ENCODE results near the gene CDC25B. TPM values are rescaled to one million over a fixed set of nuclear protein-coding genes. Genes with fewer than 3 reads are reported as not detected.
A peak's percentile ranks its signal among the peaks of the same experiment; 100 is the strongest.

The CDC25B gene
- total RNA-seq, 5 donors from 2014 or later (not counting 1 experiment from before 2014, with no cell fraction given) = 216 to 409 (median 401) TPM

DNA sequence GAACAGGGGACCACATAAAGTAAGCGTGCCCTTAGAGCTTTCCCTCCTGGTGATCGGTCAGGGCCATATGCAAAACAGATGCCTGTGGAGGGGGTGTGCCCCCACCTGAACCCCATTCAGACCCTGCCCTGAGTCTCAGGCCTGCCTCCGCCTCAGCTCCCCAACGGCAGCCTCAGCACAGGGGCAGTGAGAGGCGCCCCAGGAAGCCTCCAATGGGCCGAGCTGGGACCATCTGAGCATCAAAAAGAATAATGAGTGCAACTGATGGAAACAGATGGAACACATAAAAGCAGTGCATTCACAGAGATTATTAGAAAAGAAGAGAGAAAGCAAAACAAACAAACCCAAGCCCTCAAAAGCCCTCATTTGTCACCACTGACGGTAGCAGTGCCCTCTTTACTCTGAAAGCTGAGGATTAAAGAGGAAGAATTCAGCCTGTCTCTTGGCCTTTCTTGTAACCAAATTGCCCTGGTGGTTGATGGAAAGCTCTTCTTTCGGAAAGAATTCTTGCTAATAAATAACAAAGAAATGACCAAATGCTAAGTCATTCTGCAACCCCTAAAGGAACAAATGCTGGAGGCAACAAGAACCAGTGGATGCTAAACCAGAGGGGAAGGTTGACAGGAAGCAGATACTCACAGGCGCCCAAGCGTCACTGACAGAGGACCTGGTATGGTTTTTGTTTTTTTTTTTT is 35.3 kb upstream of the CDC25B start:
- DNase-seq = no peak
- peaks cover 0 to 7% (median 4%) of the 10 kb centered on the region in 3 donors for H3K4me1 Mint-ChIP-seq
- 80% methylated on average over 3 of the region's 10 CpGs for WGBS (ENCODE audit: insufficient coverage)
- no peak overlapping the region for H3K27ac Mint-ChIP-seq
- Histone ChIP-seq H3K4me1 (ENCODE audit: control insufficient read depth in 1 of 2, extremely low read depth in 1 of 2, insufficient read depth in 2 of 2, low read length in 2 of 2) (peaks cover 0 to under 1% of the 10 kb centered on the region in 2 experiments), H3K27ac (ENCODE audit: low read length) (no peak overlapping the region), H3K27me3 (replicated peaks in 1 of 2; ENCODE audit: control insufficient read depth in 2 of 2, extremely low read depth in 1 of 2, insufficient read depth in 2 of 2, low read length in 1 of 2) (no peaks in the 10 kb centered on the region), H3K4me3 (ENCODE audit: control insufficient read depth in 1 of 2, extremely low read depth in 1 of 2, low read length in 1 of 2) (no peak overlapping the region), H3K36me3 (ENCODE audit: control insufficient read depth in 2 of 2, extremely low read depth in 1 of 2, insufficient read depth in 1 of 2, low read length in 1 of 2) (peaks cover 3 to 9% of the 10 kb centered on the region in 2 donors), H3K9me3 (no peaks in the 10 kb centered on the region)
- ChIA-PET POLR2A (no interaction called here), CTCF (no interaction called here)
- H3K27me3 Mint-ChIP-seq = no peaks in the 10 kb centered on the region
- H3K4me3 Mint-ChIP-seq = no peak overlapping the region
- ATAC-seq (replicated peaks in 1 of 4) = no peak
- H3K9me3 Mint-ChIP-seq = no peaks in the 10 kb centered on the region
- peaks cover 15% of the 10 kb centered on the region for H3K36me3 Mint-ChIP-seq

DNA sequence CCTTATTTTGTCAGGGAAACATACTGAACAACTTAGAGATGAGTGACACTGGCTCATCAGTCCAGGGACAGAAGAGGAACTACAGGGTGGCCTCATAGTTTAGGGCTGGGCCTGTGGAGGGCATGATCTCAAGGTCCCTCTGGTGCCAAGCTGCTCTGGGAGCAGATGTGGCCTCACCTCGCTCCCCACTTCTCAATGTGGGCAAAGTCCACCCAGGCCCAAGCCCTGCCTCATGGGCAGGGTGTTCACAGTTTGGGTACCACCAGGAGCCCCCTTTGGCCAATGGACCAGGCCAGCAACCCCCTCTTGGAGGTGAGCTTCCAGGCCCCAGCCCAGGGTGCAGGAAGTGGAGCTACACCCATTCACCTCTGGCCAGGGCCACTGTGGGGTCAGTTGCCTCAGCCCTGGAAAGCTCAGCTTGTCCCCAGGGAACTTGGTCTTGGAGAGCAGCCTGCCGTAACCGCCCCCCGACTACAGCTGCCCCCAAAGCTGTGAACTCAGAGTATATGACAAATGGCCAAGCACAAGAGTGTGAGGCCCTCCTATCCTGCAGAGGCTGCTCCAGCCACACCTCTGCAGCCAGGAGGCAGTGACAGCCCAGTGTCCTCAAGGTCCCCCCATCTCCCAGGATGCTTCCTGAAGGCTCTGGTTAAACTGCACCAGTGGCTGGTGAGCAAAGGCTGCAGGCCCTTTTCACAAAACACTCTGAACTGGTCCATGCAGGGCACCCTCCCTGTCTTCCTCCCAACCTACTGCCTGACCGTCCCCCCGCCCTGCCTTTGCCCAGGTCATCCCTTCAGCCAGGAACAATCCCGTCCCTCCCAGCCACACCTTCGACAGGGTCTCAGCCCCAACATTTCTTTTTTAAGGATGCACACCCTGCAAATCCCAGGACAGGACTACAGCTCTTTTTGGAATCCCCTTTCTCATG is 32.2 kb upstream of the CDC25B start:
- no peak for ATAC-seq (replicated peaks in 1 of 4)
- no peak overlapping the region for H3K27ac Mint-ChIP-seq
- no peaks in the 10 kb centered on the region for H3K27me3 Mint-ChIP-seq
- no peaks in the 10 kb centered on the region for H3K9me3 Mint-ChIP-seq
- H3K4me3 Mint-ChIP-seq = no peak overlapping the region
- POLR2A ChIA-PET = no interaction called here
- peaks cover 17 to 26% (median 23%) of the 10 kb centered on the region in 3 donors for H3K4me1 Mint-ChIP-seq
- Histone ChIP-seq H3K27ac (ENCODE audit: low read length) (no peak overlapping the region), H3K4me1 (ENCODE audit: control insufficient read depth in 1 of 2, extremely low read depth in 1 of 2, insufficient read depth in 2 of 2, low read length in 2 of 2) (peaks cover 10 to 30% of the 10 kb centered on the region in 2 experiments), H3K4me3 (ENCODE audit: control insufficient read depth in 1 of 2, extremely low read depth in 1 of 2, low read length in 1 of 2) (no peak overlapping the region), H3K27me3 (replicated peaks in 1 of 2; ENCODE audit: control insufficient read depth in 2 of 2, extremely low read depth in 1 of 2, insufficient read depth in 2 of 2, low read length in 1 of 2) (no peaks in the 10 kb centered on the region), H3K9me3 (no peaks in the 10 kb centered on the region), H3K36me3 (ENCODE audit: control insufficient read depth in 2 of 2, extremely low read depth in 1 of 2, insufficient read depth in 1 of 2, low read length in 1 of 2) (no peaks in the 10 kb centered on the region)
- H3K36me3 Mint-ChIP-seq = peaks cover 4% of the 10 kb centered on the region
- DNase-seq = no peak
- CTCF ChIA-PET = interaction anchor here in 1 of 2 donors (0.6 kb wide), 1 partner anchor 44 kb away, joined by 3 read pairs; no protein-coding TSS in a partner anchor
- over 99% methylated on average over 8 of the region's 8 CpGs for WGBS (ENCODE audit: insufficient coverage)

DNA sequence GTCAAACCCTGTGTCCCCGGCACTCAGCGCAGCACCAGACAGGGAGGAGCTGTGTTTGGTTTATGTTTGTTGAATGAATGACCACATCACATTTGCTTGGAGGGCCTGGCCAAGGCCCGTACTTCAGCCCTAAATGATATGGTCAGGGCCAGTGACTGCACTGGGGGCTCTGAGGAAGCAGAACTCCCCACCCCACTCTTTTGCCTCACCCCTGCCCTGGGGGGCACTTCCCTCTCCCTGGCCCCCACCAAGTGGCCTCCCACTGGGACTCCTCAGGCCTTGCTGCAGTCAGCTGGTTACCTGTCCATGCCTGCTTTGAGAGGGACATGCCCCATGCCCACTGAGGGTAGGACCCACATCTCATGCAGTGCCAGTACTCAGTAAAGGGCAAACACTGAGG is 31.5 kb upstream of the CDC25B start:
- H3K36me3 Mint-ChIP-seq = peaks cover 4% of the 10 kb centered on the region
- no peaks in the 10 kb centered on the region for H3K9me3 Mint-ChIP-seq
- WGBS (ENCODE audit: insufficient coverage) = 60% methylated on average over 1 of the region's 3 CpGs
- H3K27ac ChIP-seq (ENCODE audit: low read length) = no peak overlapping the region
- POLR2A ChIA-PET = no interaction called here
- H3K9me3 ChIP-seq = no peaks in the 10 kb centered on the region
- H3K36me3 ChIP-seq (ENCODE audit: control insufficient read depth in 2 of 2, extremely low read depth in 1 of 2, insufficient read depth in 1 of 2, low read length in 1 of 2) = no peaks in the 10 kb centered on the region
- no peak overlapping the region for H3K27ac Mint-ChIP-seq
- ATAC-seq (replicated peaks in 1 of 4) = no peak
- no peak overlapping the region for H3K4me3 Mint-ChIP-seq
- DNase-seq = no peak
- H3K4me1 ChIP-seq (ENCODE audit: control insufficient read depth in 1 of 2, extremely low read depth in 1 of 2, insufficient read depth in 2 of 2, low read length in 2 of 2) = peaks cover 10 to 33% of the 10 kb centered on the region in 2 experiments
- H3K4me3 ChIP-seq (ENCODE audit: control insufficient read depth in 1 of 2, extremely low read depth in 1 of 2, low read length in 1 of 2) = no peak overlapping the region
- H3K4me1 Mint-ChIP-seq = peaks cover 19 to 29% (median 26%) of the 10 kb centered on the region in 3 donors
- CTCF ChIA-PET = no interaction called here
- no peaks in the 10 kb centered on the region for H3K27me3 Mint-ChIP-seq
- H3K27me3 ChIP-seq (replicated peaks in 1 of 2; ENCODE audit: control insufficient read depth in 2 of 2, extremely low read depth in 1 of 2, insufficient read depth in 2 of 2, low read length in 1 of 2) = no peaks in the 10 kb centered on the region

DNA sequence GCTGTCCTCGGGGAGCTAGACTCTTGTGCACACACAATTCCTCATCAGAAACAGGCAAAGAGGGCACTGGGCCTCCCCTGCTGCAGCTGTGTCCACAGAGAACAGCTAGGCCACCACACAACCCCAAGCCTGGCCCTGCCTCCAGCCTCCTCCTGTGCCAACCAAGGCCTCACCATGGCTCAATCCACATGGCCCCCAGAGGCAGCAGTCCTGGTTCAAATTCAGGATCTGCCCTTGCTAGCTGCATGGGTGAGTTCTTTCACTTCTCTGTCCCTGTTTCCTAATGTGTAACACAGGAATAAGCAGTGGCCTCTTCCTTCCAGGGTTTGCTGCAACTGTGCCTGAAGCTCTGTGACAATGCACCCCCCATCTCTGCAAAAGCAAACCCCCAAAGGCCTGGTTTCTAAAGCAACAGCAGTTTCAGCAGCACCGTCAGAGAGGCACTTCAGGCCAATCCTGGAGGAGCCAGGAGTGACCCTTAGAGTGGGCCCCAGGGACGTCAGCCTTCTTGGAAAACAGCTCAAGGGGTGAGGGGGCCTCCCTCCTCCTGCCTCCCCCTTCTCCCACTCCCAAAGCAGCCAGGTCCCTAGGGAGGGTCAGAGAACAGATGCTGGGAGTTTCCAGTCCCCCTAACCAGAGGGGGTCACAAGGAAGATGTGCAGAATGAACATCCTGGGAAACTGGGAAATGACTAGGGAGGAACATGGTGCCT is 30.8 kb upstream of the CDC25B start:
- CTCF ChIA-PET = interaction anchor here in 1 of 2 donors (0.7 kb wide), 1 partner anchor 912 kb away, joined by 5 read pairs; no protein-coding TSS in a partner anchor
- H3K27ac ChIP-seq (ENCODE audit: low read length) = no peak overlapping the region
- peaks cover 10 to 33% of the 10 kb centered on the region in 2 experiments for H3K4me1 ChIP-seq (ENCODE audit: control insufficient read depth in 1 of 2, extremely low read depth in 1 of 2, insufficient read depth in 2 of 2, low read length in 2 of 2)
- WGBS (ENCODE audit: insufficient coverage) = 88% methylated on average over 1 of the region's 3 CpGs
- no peaks in the 10 kb centered on the region for H3K9me3 Mint-ChIP-seq
- H3K27ac Mint-ChIP-seq = peak overlapping the region in 1 of 2 donors; percentile 41
- no peaks in the 10 kb centered on the region for H3K36me3 ChIP-seq (ENCODE audit: control insufficient read depth in 2 of 2, extremely low read depth in 1 of 2, insufficient read depth in 1 of 2, low read length in 1 of 2)
- H3K9me3 ChIP-seq = no peaks in the 10 kb centered on the region
- DNase-seq = no peak
- peaks cover 19 to 29% (median 26%) of the 10 kb centered on the region in 3 donors for H3K4me1 Mint-ChIP-seq
- H3K4me3 ChIP-seq (ENCODE audit: control insufficient read depth in 1 of 2, extremely low read depth in 1 of 2, low read length in 1 of 2) = no peak overlapping the region
- ATAC-seq (replicated peaks in 1 of 4) = no peak
- POLR2A ChIA-PET = interaction anchor here in 1 of 2 donors (0.7 kb wide), 1 partner anchor 8 kb away, joined by 3 read pairs; no protein-coding TSS in a partner anchor
- peak overlapping the region in 2 of 3 donors; percentile 13 to 84 for H3K4me3 Mint-ChIP-seq
- H3K27me3 Mint-ChIP-seq = no peaks in the 10 kb centered on the region
- no peaks in the 10 kb centered on the region for H3K27me3 ChIP-seq (replicated peaks in 1 of 2; ENCODE audit: control insufficient read depth in 2 of 2, extremely low read depth in 1 of 2, insufficient read depth in 2 of 2, low read length in 1 of 2)
- H3K36me3 Mint-ChIP-seq = peaks cover 4% of the 10 kb centered on the region

DNA sequence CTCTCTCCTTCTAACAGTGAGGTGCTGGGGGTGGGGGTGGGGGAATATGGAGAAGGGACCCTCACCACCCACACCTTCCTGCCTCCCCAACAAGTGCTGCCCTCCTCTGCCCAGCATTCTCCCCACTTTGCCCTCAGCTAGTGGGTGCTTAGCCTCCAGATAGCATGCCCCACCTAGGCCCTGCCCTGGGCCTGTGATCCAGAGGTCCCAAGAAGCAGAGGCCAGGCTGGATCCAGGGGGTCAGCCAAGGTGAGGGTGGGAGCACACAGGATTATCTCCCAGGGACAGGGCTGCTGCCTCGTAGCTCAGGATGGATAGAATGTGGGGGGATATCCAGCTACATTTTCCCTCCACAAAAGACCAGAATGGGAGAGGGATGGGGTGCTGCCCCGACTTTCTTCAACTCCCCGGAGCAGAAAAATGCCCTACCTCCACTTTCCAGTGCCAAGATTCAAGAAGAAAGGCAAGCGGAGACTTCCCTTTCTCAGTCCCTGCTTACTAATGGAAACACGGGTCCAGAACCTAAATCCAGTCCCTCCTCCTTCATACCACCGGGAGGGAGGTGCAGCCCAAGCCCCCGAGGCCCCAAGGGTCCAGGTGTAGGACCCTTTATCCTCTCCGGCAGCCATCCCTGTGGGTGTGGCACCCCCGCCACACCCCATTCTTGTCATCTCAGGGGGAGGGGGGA is 29.5 kb upstream of the CDC25B start:
- DNase-seq = no peak
- no peak overlapping the region for H3K27ac ChIP-seq (ENCODE audit: low read length)
- no peaks in the 10 kb centered on the region for H3K9me3 ChIP-seq
- ChIA-PET CTCF (interaction anchor here (0.5 to 2.8 kb wide), 7 partner anchors 10 to 911 kb away, joined by 3 to 13 read pairs (median 5); partner anchors contain the start of gene CENPB (in 1 of the 2)), POLR2A (interaction anchor here (0.6 kb wide), 2 partner anchors 16 to 82 kb away, joined by 3 read pairs; no protein-coding TSS in a partner anchor)
- H3K27me3 ChIP-seq (replicated peaks in 1 of 2; ENCODE audit: control insufficient read depth in 2 of 2, extremely low read depth in 1 of 2, insufficient read depth in 2 of 2, low read length in 1 of 2) = peaks cover 0 to 3% of the 10 kb centered on the region in 2 experiments
- Mint-ChIP-seq H3K27ac (peak overlapping the region in 1 of 2 donors; percentile 41), H3K4me1 (peaks cover 19 to 29% (median 26%) of the 10 kb centered on the region in 3 donors), H3K36me3 (peaks cover 2% of the 10 kb centered on the region), H3K4me3 (peak overlapping the region; percentile 75 to 88 (median 84)), H3K27me3 (no peaks in the 10 kb centered on the region), H3K9me3 (no peaks in the 10 kb centered on the region)
- peak overlapping the region; percentile 69 to 97 for H3K4me3 ChIP-seq (ENCODE audit: control insufficient read depth in 1 of 2, extremely low read depth in 1 of 2, low read length in 1 of 2)
- peaks cover 10 to 33% of the 10 kb centered on the region in 2 experiments for H3K4me1 ChIP-seq (ENCODE audit: control insufficient read depth in 1 of 2, extremely low read depth in 1 of 2, insufficient read depth in 2 of 2, low read length in 2 of 2)
- no peaks in the 10 kb centered on the region for H3K36me3 ChIP-seq (ENCODE audit: control insufficient read depth in 2 of 2, extremely low read depth in 1 of 2, insufficient read depth in 1 of 2, low read length in 1 of 2)
- WGBS (ENCODE audit: insufficient coverage) = 20% methylated on average over 1 of the region's 9 CpGs
- no peak for ATAC-seq (replicated peaks in 1 of 4)
